ENCODE results near the gene RWDD1.

- no peak for TF ChIP-seq EZH2phosphoT487 (IDR thresholded peaks at IDR 0.05; ENCODE audit: borderline replicate concordance, low read length)
- no peak for TF ChIP-seq CTCF (IDR thresholded peaks at IDR 0.05; ENCODE audit: low read depth, low read length, poor library complexity, severe bottlenecking)
Observed at GRCh38 chr6:116524236-116524635, 47.1 kb upstream of the RWDD1 start.
